ENCODE data around the gene MKLN1.
"Not testable (repeated sequence)": the region's sequence is repeated elsewhere in the genome, so short reads cannot be mapped to it uniquely, and the experiment has no call there.

MKLN1 gene

GRCh38 chr7:131327626-131328376 is at the start of gene MKLN1:
TSS of gene MKLN1 (plus strand) at chr7:131327876. CDS start at chr7:131327900, 24 bp downstream.
- in situ Hi-C loops (cut with MboI; ENCODE audit: low sequenced_read_pairs): no loop called here

GRCh38 chr7:131279044-131279443 is 48.6 kb upstream of the MKLN1 start:
- in situ Hi-C loops (cut with MboI; ENCODE audit: low sequenced_read_pairs): no loop called here

- in situ Hi-C loops (cut with MboI; ENCODE audit: low sequenced_read_pairs): no loop called here
Observed at GRCh38 chr7:131281266-131282048, 46.2 kb upstream of the MKLN1 start.

GRCh38 chr7:131284702-131285419 is 42.8 kb upstream of the MKLN1 start:
- in situ Hi-C loops (cut with MboI; ENCODE audit: low sequenced_read_pairs): no loop called here

- in situ Hi-C loops (cut with MboI; ENCODE audit: low sequenced_read_pairs): no loop called here
Observed at GRCh38 chr7:131285556-131285955, 42.1 kb upstream of the MKLN1 start.

GRCh38 chr7:131288450-131288849 is 39.2 kb upstream of the MKLN1 start:
- in situ Hi-C loops (cut with MboI; ENCODE audit: low sequenced_read_pairs): no loop called here

- in situ Hi-C loops (cut with MboI; ENCODE audit: low sequenced_read_pairs): no loop called here
Observed at GRCh38 chr7:131289051-131289450, 38.6 kb upstream of the MKLN1 start.

GRCh38 chr7:131292141-131292905 is 35.4 kb upstream of the MKLN1 start:
- in situ Hi-C loops (cut with MboI; ENCODE audit: low sequenced_read_pairs): no loop called here

GRCh38 chr7:131293018-131293417 is 34.7 kb upstream of the MKLN1 start:
- in situ Hi-C loops (cut with MboI; ENCODE audit: low sequenced_read_pairs): no loop called here

- in situ Hi-C loops (cut with MboI; ENCODE audit: low sequenced_read_pairs): no loop called here
Observed at GRCh38 chr7:131294553-131294952, 33.1 kb upstream of the MKLN1 start.

GRCh38 chr7:131298608-131298992 is 29.1 kb upstream of the MKLN1 start:
- in situ Hi-C loops (cut with MboI; ENCODE audit: low sequenced_read_pairs): no loop called here

GRCh38 chr7:131299074-131299473 is 28.6 kb upstream of the MKLN1 start:
- in situ Hi-C loops (cut with MboI; ENCODE audit: low sequenced_read_pairs): no loop called here

- in situ Hi-C loops (cut with MboI; ENCODE audit: low sequenced_read_pairs): no loop called here
Observed at GRCh38 chr7:131300078-131300477, 27.6 kb upstream of the MKLN1 start.

GRCh38 chr7:131300572-131301466 is 26.9 kb upstream of the MKLN1 start:
- in situ Hi-C loops (cut with MboI; ENCODE audit: low sequenced_read_pairs): no loop called here

GRCh38 chr7:131302446-131302845 is 25.2 kb upstream of the MKLN1 start:
- in situ Hi-C loops (cut with MboI; ENCODE audit: low sequenced_read_pairs): no loop called here

GRCh38 chr7:131302876-131303707 is 24.6 kb upstream of the MKLN1 start:
- in situ Hi-C loops (cut with MboI; ENCODE audit: low sequenced_read_pairs): no loop called here

GRCh38 chr7:131305152-131305551 is 22.5 kb upstream of the MKLN1 start:
- in situ Hi-C loops (cut with MboI; ENCODE audit: low sequenced_read_pairs): no loop called here

GRCh38 chr7:131306041-131306440 is 21.6 kb upstream of the MKLN1 start:
- in situ Hi-C loops (cut with MboI; ENCODE audit: low sequenced_read_pairs): not testable (repeated sequence)

- in situ Hi-C loops (cut with MboI; ENCODE audit: low sequenced_read_pairs): no loop called here
Observed at GRCh38 chr7:131306777-131307176, 20.9 kb upstream of the MKLN1 start.

Data from HL-60/S4 treated with phorbol 12-myristate 13-acetate at 8.2 ng/mL for 4 days and 3 days (cell line).